Stimulated activated CD8-positive, alpha-beta memory T cell treated with anti-CD3 and anti-CD28 coated beads, Interleukin-15, amount 100 ng/mL, for 48 hours (primary cell): ENCODE results near the gene TOR1AIP1.
A peak's percentile ranks its signal among the peaks of the same experiment; 100 is the strongest.
"Not testable (repeated sequence)": the region's sequence is repeated elsewhere in the genome, so short reads cannot be mapped to it uniquely, and the experiment has no call there.

ENCODE experiments used
- DNase-seq, 2 donors: peaks; one replicate each; pipeline ENCODE4 v3.0.0-alpha.2; 2020; ENCODE audit warnings: low read depth in 2 of 2

Gene TOR1AIP1

GRCh38 chr1:179937668-179938254 is 55.7 kb downstream of the TOR1AIP1 start:
- DNase-seq: no peak

DNA sequence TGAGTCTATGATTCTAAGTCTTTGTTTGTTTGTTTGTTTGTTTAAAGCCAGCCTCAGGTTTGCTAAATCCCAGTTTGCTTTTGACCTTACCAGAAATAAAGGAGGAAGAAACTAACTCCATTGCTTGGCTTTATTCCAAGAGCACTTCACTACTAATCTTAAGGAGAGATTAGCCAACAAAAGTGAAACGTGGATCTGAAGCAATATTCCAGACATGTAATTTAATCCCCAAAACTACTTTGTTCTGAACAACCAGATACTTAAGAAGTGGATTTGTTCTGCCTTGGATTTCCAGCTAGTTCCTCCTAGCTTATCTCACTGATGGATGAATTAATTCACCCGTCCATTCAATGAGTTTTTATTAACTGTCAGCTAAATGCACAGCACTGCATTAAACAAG is 56.7 kb downstream of the TOR1AIP1 start:
- DNase-seq: no peak

DNA sequence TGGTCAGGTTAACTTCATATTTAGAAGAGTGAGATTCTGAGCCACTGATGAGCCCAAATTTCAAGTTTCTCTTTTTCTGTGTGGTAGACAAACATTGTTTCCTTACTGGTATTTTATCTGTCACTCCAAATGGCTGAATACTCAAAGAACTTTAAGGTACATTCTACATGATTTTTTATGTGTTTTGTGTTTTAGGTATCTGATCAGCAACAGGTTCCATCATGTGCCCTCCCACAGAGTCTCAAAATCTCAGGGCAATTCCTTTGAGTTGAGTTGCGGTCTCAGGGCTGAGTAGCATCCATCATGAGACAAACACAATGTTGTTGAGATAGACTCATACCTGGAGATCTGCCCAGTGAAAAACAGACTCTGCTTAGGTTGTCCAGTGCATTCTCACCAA is 57.9 kb downstream of the TOR1AIP1 start:
- no peak for DNase-seq

- DNase-seq: no peak
Measured at GRCh38 chr1:179941454-179941853, 59.4 kb downstream of the TOR1AIP1 start.

- DNase-seq: no peak
Measured at GRCh38 chr1:179950651-179951050, 68.6 kb downstream of the TOR1AIP1 start.

DNA sequence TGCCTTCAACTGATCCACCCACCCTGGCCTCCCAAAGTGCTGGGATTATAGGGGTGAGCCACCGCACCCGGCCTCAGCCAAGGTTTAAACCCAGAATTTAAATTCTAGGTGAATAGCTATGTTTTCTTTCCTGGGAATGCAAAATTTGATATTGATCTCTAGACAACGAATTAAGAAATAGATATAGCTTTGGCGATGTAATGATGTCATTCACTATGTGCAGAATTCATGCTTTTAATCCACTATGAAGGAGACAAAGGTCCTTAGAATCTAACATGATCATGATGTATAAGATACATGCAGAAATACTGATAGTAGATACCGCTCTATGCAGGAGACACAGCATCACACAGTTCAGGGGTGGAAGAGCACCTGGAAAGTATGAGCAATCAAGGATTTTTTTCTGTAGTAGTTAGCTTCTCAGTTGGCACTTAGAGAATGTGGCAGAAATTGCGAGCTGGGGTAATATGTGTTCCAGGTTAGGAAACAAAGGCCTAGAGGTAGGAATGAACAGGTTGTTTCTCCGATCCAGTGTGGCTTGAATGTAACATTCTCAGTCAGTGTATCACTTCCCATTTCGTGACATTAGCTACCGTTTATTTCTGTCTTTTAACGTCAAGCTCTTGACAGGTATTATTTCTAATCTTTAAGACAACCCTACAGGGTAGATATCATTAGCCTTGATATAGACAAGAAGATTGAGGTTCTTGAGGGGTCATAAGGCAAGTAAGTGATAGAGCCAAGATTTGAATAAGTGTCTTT is 69.5 kb downstream of the TOR1AIP1 start:
- no peak for DNase-seq

GRCh38 chr1:179952186-179952585 is 70.1 kb downstream of the TOR1AIP1 start:
- no peak for DNase-seq

DNA sequence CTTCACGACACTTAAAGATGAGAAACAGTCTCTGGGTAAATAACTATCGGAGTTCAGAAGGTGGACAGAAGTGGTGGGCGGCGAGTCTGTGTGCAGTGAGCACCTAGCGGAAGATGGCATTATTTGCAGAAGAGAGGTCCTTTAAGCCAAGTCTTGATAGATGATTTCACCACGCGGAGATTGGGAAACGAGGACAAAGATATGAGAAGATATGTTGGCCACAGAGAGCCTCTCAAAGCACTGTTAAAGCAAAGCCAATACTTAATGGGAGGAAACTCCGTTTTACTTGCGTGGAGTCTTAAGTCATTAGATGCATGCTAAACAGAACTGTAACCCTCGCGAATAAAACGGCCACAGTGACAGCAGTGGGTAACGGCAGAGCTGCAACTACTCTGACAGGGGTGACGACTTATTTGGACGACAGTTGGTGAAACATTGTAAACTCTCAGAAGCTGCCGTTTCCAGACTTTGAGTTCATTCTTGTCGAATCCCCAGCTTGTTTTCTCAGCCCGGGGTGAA is 71.9 kb downstream of the TOR1AIP1 start:
- DNase-seq: peak; percentile 16 to 35

- DNase-seq: peak; percentile 95 to 97
Measured at GRCh38 chr1:179954493-179955286, 72.6 kb downstream of the TOR1AIP1 start, which contains the start of gene CEP350. Gene CEP350 (plus strand): TSS chr1:179954810. CDS start chr1:179986182, 31,372 bp downstream.

DNA sequence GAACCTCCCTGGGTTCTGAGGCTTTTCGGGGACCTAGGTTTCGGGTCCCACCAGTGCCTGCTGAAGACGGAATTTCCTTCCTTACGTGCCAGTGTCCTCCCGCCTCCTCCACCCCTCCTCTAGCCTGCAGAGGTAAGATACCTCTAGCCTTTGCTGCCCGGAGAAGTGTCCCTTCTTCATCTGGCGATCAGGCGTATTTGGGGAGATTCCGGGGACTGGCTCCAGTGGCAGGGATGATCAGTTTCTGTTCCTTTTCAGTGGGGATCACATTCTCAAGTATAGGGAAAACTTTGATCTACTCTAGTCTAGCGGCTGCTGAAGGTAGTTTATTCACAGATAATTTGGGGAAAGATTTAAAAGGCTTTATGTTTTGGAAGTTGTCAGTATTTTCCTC is 73.2 kb downstream of the TOR1AIP1 start:
- no peak for DNase-seq

- DNase-seq: no peak
Measured at GRCh38 chr1:179955731-179956130, 73.6 kb downstream of the TOR1AIP1 start.

DNA sequence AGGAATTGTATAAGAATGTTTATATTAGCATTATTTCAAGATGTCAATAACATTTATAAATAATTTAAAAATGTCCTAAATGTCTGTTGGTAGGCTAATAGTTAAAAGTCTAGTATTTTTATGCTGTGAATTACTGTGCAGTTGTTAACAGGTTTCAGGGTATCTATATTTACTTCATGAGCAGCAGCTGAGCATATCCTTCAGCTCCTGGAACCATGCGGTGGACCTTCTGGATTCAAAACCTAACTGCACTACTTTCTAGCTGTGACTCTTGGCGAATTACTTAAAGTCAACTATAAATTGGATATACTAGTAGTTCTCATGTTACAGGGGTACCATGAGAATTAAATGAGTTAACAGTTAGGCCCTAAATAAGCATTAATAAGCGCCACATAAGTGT is 76.3 kb downstream of the TOR1AIP1 start:
- DNase-seq: no peak

DNA sequence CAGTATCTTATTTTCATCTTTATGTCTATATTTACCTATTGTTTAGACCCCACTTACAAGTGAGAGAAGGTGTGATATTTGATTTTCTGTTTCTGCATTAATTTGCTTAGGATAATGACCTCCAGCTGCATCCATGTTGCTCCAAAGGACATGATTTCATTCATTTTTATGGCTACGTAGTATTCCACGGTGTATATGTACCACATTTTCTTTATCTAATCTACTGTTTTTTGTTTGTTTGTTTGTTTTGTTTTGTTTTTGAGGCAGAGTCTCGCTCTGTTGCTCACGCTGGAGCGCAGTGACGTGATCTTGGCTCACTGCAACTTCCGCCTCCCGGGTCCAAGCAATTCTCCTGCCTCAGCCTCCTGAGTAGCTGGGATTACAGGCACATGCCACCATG is 80.1 kb downstream of the TOR1AIP1 start:
- not testable (repeated sequence) for DNase-seq

DNA sequence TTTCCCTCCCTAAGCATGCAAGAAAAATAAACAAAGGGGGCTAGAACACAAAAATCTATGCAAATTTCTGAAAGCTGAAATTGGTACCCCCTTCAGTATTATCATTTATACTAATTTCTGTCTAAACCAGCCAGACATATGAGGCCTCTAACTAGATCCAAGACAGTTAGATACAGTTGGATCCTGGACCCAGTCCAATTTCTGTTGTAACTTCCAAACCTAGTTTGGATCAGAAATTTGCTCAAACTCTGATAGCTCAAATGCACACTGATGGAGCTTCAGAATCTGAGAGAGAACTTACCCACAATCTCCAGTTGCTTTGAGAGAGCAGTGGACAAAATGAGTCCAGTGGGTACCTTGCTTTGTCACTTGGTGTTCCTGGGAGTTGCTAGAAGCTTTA is 84.5 kb downstream of the TOR1AIP1 start:
- DNase-seq: no peak

- DNase-seq: no peak
Measured at GRCh38 chr1:179968284-179968993, 86.4 kb downstream of the TOR1AIP1 start.

- no peak for DNase-seq
Measured at GRCh38 chr1:179968994-179969919, 87.2 kb downstream of the TOR1AIP1 start.
